Trophoblast cell (in vitro differentiated cells and primary cell): ENCODE results near the gene APRT.

ENCODE experiments used
- DNase-seq, 2 donors: peaks; one replicate each; pipeline ENCODE4 v3.0.0-alpha.2; 2016
- H2AFZ ChIP-seq: 2 replicates; pipeline ENCODE4 v1.6.1; 2013; ENCODE audit warnings: low read length, moderate library complexity, mild to moderate bottlenecking; ENCODE audit not compliant: insufficient read depth, poor library complexity
- H2AK5ac ChIP-seq: 2 replicates; pipeline ENCODE4 v1.6.1; 2013; ENCODE audit warnings: mild to moderate bottlenecking, low read length
- H2BK120ac ChIP-seq: 2 replicates; pipeline ENCODE4 v1.6.1; 2013; ENCODE audit warnings: low read length, mild to moderate bottlenecking, moderate library complexity; ENCODE audit not compliant: insufficient read depth, poor library complexity
- H2BK12ac ChIP-seq: 2 replicates; pipeline ENCODE4 v1.6.1; 2013; ENCODE audit warnings: mild to moderate bottlenecking, low read length, moderate library complexity
- H2BK5ac ChIP-seq: 2 replicates; pipeline ENCODE4 v1.6.1; 2013; ENCODE audit warnings: low read length, low read depth, moderate library complexity, mild to moderate bottlenecking; ENCODE audit not compliant: poor library complexity
- H3K14ac ChIP-seq: 2 replicates; pipeline ENCODE4 v1.6.1; 2013; ENCODE audit warnings: mild to moderate bottlenecking, low read length
- H3K18ac ChIP-seq: 2 replicates; pipeline ENCODE4 v1.6.1; 2013; ENCODE audit warnings: mild to moderate bottlenecking, low read length
- H3K23ac ChIP-seq: 2 replicates; pipeline ENCODE4 v1.6.1; 2013; ENCODE audit warnings: low read length
- H3K27ac ChIP-seq: 2 replicates; pipeline ENCODE4 v1.5.1; 2013; ENCODE audit warnings: low read depth, mild to moderate bottlenecking, inconsistent platforms, low read length, moderate library complexity
- H3K27me3 ChIP-seq: 2 replicates; pipeline ENCODE4 v1.6.1; 2013; ENCODE audit warnings: inconsistent platforms, mild to moderate bottlenecking, low read length, moderate library complexity; ENCODE audit not compliant: insufficient read depth
- H3K36me3 ChIP-seq, 2 experiments: 1 replicate in 1 of 2; 2 replicates in 1 of 2; pipeline ENCODE4 v1.6.1; 2013; ENCODE audit warnings: low read length in 2 of 2, mild to moderate bottlenecking in 2 of 2, moderate library complexity in 1 of 2; ENCODE audit not compliant: insufficient read depth in 2 of 2, control insufficient read depth in 1 of 2
- H3K4ac ChIP-seq: 2 replicates; pipeline ENCODE4 v1.6.1; 2013; ENCODE audit warnings: low read depth, mild to moderate bottlenecking, low read length, moderate library complexity
- H3K4me1 ChIP-seq, 2 experiments: 1 replicate in 1 of 2; 2 replicates in 1 of 2; pipeline ENCODE4 v1.6.1; 2013; ENCODE audit warnings: low read length in 2 of 2, mild to moderate bottlenecking in 2 of 2, moderate library complexity in 1 of 2; ENCODE audit not compliant: insufficient read depth in 2 of 2, control insufficient read depth in 1 of 2
- H3K4me2 ChIP-seq: 2 replicates; pipeline ENCODE4 v1.6.1; 2013; ENCODE audit warnings: inconsistent platforms, mild to moderate bottlenecking, low read length, moderate library complexity
- H3K4me3 ChIP-seq: 2 replicates; pipeline ENCODE4 v1.5.1; 2013; ENCODE audit warnings: mild to moderate bottlenecking, low read depth, low read length, inconsistent platforms
- H3K79me1 ChIP-seq: one replicate; pipeline ENCODE4 v1.6.1; 2013; ENCODE audit warnings: low read length
- H3K79me2 ChIP-seq: 2 replicates; pipeline ENCODE4 v1.6.1; 2013; ENCODE audit warnings: low read length, mild to moderate bottlenecking; ENCODE audit not compliant: control insufficient read depth, insufficient read depth, poor library complexity
- H3K9ac ChIP-seq: 2 replicates; pipeline ENCODE4 v1.6.1; 2013; ENCODE audit warnings: mild to moderate bottlenecking, low read length
- H3K9me3 ChIP-seq: 2 replicates; pipeline ENCODE4 v1.6.1; 2013; ENCODE audit warnings: low read depth, mild to moderate bottlenecking, control low read depth, inconsistent platforms, low read length; ENCODE audit not compliant: insufficient read depth
- H4K12ac ChIP-seq: 2 replicates; pipeline ENCODE4 v1.6.1; 2013; ENCODE audit warnings: low read depth, mild to moderate bottlenecking, low read length, moderate library complexity
- H4K8ac ChIP-seq: 2 replicates; pipeline ENCODE4 v1.6.1; 2013; ENCODE audit warnings: low read depth, mild to moderate bottlenecking, low read length, moderate library complexity
- H4K91ac ChIP-seq: one replicate; pipeline ENCODE4 v1.6.1; 2013; ENCODE audit warnings: low read depth, mild to moderate bottlenecking, low read length, moderate library complexity
- WGBS: extraction: QIAGEN DNeasy Blood & Tissue Kit; methylation state at CpG from one replicate; pipeline ENCODE4 v1.1.7; 2013; ENCODE audit warnings: missing lambda C conversion rate; ENCODE audit not compliant: insufficient read length, insufficient coverage; ENCODE audit errors: extremely low coverage; 5-methylcytosine and 5-hydroxymethylcytosine counted together

The APRT gene

DNA sequence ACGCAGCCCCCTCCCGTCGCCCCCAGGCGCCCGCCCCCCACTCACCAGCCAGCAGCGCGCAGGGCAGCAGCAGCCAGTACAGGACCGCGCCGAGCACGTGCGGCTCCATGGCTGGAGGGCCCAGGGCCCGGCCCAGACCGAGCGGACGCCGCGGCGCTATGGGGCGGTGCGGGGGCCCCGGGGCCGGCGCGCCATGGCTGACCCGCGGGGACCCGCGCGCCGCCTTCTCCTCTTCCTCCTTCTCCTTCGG, 26.9 kb downstream of the APRT start:
- DNase-seq: no peak
- Histone ChIP-seq H3K9ac (peak overlapping the region; percentile 64), H2BK120ac (peak overlapping the region; percentile 82), H4K8ac (peak overlapping the region; percentile 86), H3K23ac (no peak overlapping the region), H3K14ac (peak overlapping the region; percentile 94), H3K9me3 (no peaks in the 10 kb centered on the region), H4K12ac (peak overlapping the region; percentile 54), H3K27me3 (no peaks in the 10 kb centered on the region), H3K4ac (peak overlapping the region; percentile 77), H3K79me1 (peaks cover 20% of the 10 kb centered on the region), H2AK5ac (no peak overlapping the region), H2AFZ (peak overlapping the region; percentile 46), H3K27ac (peak overlapping the region; percentile 84), H3K4me3 (peak overlapping the region; percentile 86), H3K4me2 (peak overlapping the region; percentile 89), H2BK5ac (peak overlapping the region; percentile 93), H3K36me3 (peaks cover 0 to 1% of the 10 kb centered on the region in 2 experiments), H4K91ac (peak overlapping the region; percentile 96), H3K4me1 (peaks cover 32 to 36% of the 10 kb centered on the region in 2 experiments), H2BK12ac (peak overlapping the region; percentile 33), H3K18ac (peak overlapping the region; percentile 90), H3K79me2 (peaks cover 24% of the 10 kb centered on the region)
- WGBS: no CpG with 5 or more reads among the region's 32 CpGs

DNA sequence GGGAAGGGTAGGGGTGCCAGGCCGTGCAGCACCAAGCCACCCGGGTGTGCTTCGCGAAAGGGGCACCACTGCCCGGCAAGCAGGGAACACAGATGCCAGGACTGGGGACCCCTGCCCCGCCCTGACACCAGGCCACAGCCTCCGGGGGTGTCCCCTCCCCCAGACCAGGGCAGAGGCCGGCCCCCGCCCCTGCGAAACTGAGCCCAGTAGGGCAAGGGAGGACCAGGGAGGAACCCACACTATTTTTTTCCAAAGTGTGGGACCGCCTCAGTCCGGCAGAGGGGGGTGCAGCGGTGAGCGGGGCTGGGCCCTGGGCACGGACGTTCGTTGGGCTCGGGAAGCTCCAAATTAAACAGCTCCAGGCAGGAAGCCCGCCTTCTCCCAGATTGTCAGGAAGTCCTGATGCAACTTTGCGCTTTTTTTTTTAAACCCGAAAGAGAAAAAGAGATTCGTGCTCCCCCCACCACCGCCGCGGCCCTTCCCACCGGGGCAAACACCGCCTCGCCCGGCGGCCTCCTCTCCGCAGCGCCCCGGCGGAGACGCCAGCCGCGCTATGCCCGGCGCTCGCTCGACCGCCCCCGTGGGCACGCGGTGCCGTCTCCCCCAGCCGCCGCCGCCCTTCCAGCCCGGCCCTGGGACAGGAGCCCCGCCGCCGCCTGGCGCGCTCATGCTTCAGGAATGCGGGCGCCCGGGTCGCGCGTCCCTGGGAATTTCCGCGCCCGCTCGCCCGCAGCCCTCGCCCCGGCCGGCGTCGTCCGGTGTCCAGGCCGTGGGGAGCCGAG, 27.5 kb downstream of the APRT start:
- Histone ChIP-seq H3K4me3 (peak overlapping the region; percentile 86), H3K4me2 (peak overlapping the region; percentile 89), H3K18ac (peak overlapping the region; percentile 90), H3K27me3 (no peaks in the 10 kb centered on the region), H2AK5ac (peak overlapping the region; percentile 90), H2BK120ac (peak overlapping the region; percentile 82), H4K8ac (peak overlapping the region; percentile 86), H4K12ac (peak overlapping the region; percentile 67), H2BK12ac (peak overlapping the region; percentile 44), H3K9ac (peak overlapping the region; percentile 65), H3K27ac (peak overlapping the region; percentile 84), H4K91ac (peak overlapping the region; percentile 96), H2BK5ac (peak overlapping the region; percentile 93), H3K9me3 (no peaks in the 10 kb centered on the region), H2AFZ (peak overlapping the region; percentile 50), H3K14ac (peak overlapping the region; percentile 94), H3K79me2 (peaks cover 24% of the 10 kb centered on the region), H3K23ac (no peak overlapping the region), H3K36me3 (peaks cover 0 to 3% of the 10 kb centered on the region in 2 experiments), H3K79me1 (peaks cover 20% of the 10 kb centered on the region), H3K4ac (peak overlapping the region; percentile 92), H3K4me1 (peaks cover 32 to 41% of the 10 kb centered on the region in 2 experiments)
- no CpG with 5 or more reads among the region's 74 CpGs for WGBS
- peak; percentile 78 to 87 for DNase-seq

GRCh38 chr16:88783391-88784073, 28.2 kb downstream of the APRT start:
- no peak for DNase-seq
- peak overlapping the region; percentile 89 for H3K4me2 ChIP-seq
- H3K4me1 ChIP-seq: peaks cover 32 to 41% of the 10 kb centered on the region in 2 experiments
- H3K27ac ChIP-seq: peak overlapping the region; percentile 84
- H4K12ac ChIP-seq: peak overlapping the region; percentile 67
- H3K18ac ChIP-seq: peak overlapping the region; percentile 90
- peak overlapping the region; percentile 50 for H2AFZ ChIP-seq
- WGBS: no CpG with 5 or more reads among the region's 27 CpGs
- H4K8ac ChIP-seq: peak overlapping the region; percentile 45
- H3K79me2 ChIP-seq: peaks cover 25% of the 10 kb centered on the region
- H2BK12ac ChIP-seq: peak overlapping the region; percentile 39
- H3K27me3 ChIP-seq: no peaks in the 10 kb centered on the region
- no peak overlapping the region for H3K23ac ChIP-seq
- H3K14ac ChIP-seq: peak overlapping the region; percentile 76
- H3K4ac ChIP-seq: peak overlapping the region; percentile 92
- H3K36me3 ChIP-seq: peaks cover 0 to 3% of the 10 kb centered on the region in 2 experiments
- peak overlapping the region; percentile 90 for H2AK5ac ChIP-seq
- no peak overlapping the region for H3K9ac ChIP-seq
- peak overlapping the region; percentile 93 for H2BK5ac ChIP-seq
- H3K4me3 ChIP-seq: peak overlapping the region; percentile 86
- peak overlapping the region; percentile 96 for H4K91ac ChIP-seq
- H3K79me1 ChIP-seq: peaks cover 20% of the 10 kb centered on the region
- no peaks in the 10 kb centered on the region for H3K9me3 ChIP-seq
- H2BK120ac ChIP-seq: peak overlapping the region; percentile 82

DNA sequence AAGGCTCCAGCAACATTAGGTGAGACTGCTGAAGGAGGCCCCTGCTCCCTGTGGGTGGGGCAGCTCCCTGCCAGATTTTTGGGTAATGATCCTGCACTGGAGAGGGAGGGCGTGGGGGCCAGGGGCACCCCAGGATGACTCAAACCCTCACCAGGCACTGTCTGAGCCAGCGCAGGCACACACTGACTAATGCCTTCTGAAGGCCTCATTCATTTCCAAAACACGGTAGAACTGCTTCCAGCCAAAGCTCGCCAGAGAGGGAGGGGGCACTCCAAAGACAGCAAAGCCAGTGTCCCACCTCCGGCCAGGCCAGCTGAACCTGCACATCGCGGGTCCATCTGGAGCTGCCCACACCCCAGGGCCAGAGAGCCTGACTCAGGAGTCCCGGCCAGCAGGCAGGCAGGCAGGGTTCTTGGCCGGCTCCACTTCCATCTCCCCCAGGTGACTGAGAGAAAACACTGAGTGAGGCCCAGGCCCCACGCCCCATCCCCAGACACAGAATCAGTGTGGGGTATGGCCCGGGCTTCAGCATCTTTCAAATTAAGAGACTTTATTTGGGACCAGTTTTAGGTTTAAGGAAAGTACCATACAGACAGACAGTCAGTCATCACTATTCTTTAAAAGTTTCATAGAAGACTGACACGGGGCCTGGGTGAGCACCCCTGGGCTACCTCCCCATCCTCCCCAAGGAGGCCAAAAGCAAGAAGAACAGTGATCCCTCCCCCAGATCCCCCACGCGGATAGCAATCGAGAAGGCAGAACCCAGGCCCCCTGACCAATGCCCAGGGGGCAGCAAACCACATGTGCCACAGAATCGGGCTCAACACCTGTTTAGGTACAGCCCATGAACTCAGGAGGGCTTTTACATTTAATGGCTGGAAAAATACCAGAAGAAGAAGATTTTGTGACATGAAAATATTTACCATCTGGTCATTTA, 29.0 kb downstream of the APRT start:
- peak in 1 of 2 donors; percentile 41 for DNase-seq
- peaks cover 32 to 46% of the 10 kb centered on the region in 2 experiments for H3K4me1 ChIP-seq
- no peak overlapping the region for H4K12ac ChIP-seq
- no peak overlapping the region for H3K9ac ChIP-seq
- peaks cover 30% of the 10 kb centered on the region for H3K79me2 ChIP-seq
- no peak overlapping the region for H2AFZ ChIP-seq
- no peak overlapping the region for H2BK120ac ChIP-seq
- no peaks in the 10 kb centered on the region for H3K9me3 ChIP-seq
- WGBS: no CpG with 5 or more reads among the region's 16 CpGs
- H3K14ac ChIP-seq: no peak overlapping the region
- H3K79me1 ChIP-seq: peaks cover 20% of the 10 kb centered on the region
- H3K36me3 ChIP-seq: peaks cover 0 to 3% of the 10 kb centered on the region in 2 experiments
- no peak overlapping the region for H2AK5ac ChIP-seq
- H3K4ac ChIP-seq: peak overlapping the region; percentile 50
- no peak overlapping the region for H3K4me3 ChIP-seq
- H4K8ac ChIP-seq: no peak overlapping the region
- peak overlapping the region; percentile 2 for H3K27ac ChIP-seq
- H3K23ac ChIP-seq: no peak overlapping the region
- H3K4me2 ChIP-seq: no peak overlapping the region
- H2BK12ac ChIP-seq: no peak overlapping the region
- no peaks in the 10 kb centered on the region for H3K27me3 ChIP-seq
- peak overlapping the region; percentile 6 for H3K18ac ChIP-seq
- H2BK5ac ChIP-seq: no peak overlapping the region
- H4K91ac ChIP-seq: no peak overlapping the region
